NCI-H345 (cell line): ENCODE results near the gene MRPL21.

Experiments used
- DNase-seq: peaks from one replicate; lab custom pipeline; 2025; lab: John Stamatoyannopoulos, UW

Gene MRPL21

GRCh38 chr11:68903288-68904247, at the start of gene MRPL21, which contains the start of gene IGHMBP2:
Gene MRPL21, minus strand, starts transcription at chr11:68903832. Its CDS starts 22 bp downstream, at chr11:68903810.
Gene IGHMBP2, plus strand, starts transcription at chr11:68903891. Its CDS starts 62 bp downstream, at chr11:68903953.
- peak; percentile 84 for DNase-seq

- no peak for DNase-seq
These were observed 47.1 kb upstream of the MRPL21 start for GRCh38 chr11:68950762-68951161.

GRCh38 chr11:68950270-68950669, 46.6 kb upstream of the MRPL21 start:
- DNase-seq = no peak

- no peak for DNase-seq
These were observed 45.3 kb upstream of the MRPL21 start for GRCh38 chr11:68948935-68949334.

- DNase-seq = no peak
These were observed 44.9 kb upstream of the MRPL21 start for GRCh38 chr11:68948496-68948895.

- no peak for DNase-seq
These were observed 43.5 kb upstream of the MRPL21 start for GRCh38 chr11:68947151-68947550.

GRCh38 chr11:68946416-68947090, 42.9 kb upstream of the MRPL21 start:
- no peak for DNase-seq

- no peak for DNase-seq
These were observed 39.2 kb upstream of the MRPL21 start for GRCh38 chr11:68942751-68943271.

GRCh38 chr11:68942095-68942620, 38.5 kb upstream of the MRPL21 start:
- DNase-seq = no peak

- no peak for DNase-seq
These were observed 37.9 kb upstream of the MRPL21 start for GRCh38 chr11:68941324-68942094.

GRCh38 chr11:68940651-68941323, 37.2 kb upstream of the MRPL21 start:
- DNase-seq = no peak

GRCh38 chr11:68939583-68940555, 36.2 kb upstream of the MRPL21 start:
- DNase-seq = no peak

- no peak for DNase-seq
These were observed 35.4 kb upstream of the MRPL21 start for GRCh38 chr11:68938816-68939582.

- no peak for DNase-seq
These were observed 34.5 kb upstream of the MRPL21 start for GRCh38 chr11:68938088-68938487.

- DNase-seq = no peak
These were observed 33.3 kb upstream of the MRPL21 start for GRCh38 chr11:68936676-68937620.

GRCh38 chr11:68936358-68936636, 32.7 kb upstream of the MRPL21 start:
- DNase-seq = no peak

- no peak for DNase-seq
These were observed 32.1 kb upstream of the MRPL21 start for GRCh38 chr11:68935516-68936357.
